Fibroblast of lung (primary cell): ENCODE data around the gene IPO11.

Source experiments
- CTCF ChIP-seq, 2 donors: IDR thresholded peaks in 1 of 2; conservative IDR thresholded peaks in 1 of 2; 1 replicate in 1 of 2; 2 replicates in 1 of 2; pipeline ENCODE4 v1.5.1; 2011 to 2012; ENCODE audit warnings: low read length in 2 of 2, control low read depth in 1 of 2, inconsistent platforms in 1 of 2, low read depth in 1 of 2, mild to moderate bottlenecking in 1 of 2
- EZH2 ChIP-seq: IDR thresholded peaks from 2 replicates; pipeline ENCODE4 v1.5.1; 2012; ENCODE audit warnings: low read length, control low read depth, mild to moderate bottlenecking; ENCODE audit errors: missing control alignments

DNA sequence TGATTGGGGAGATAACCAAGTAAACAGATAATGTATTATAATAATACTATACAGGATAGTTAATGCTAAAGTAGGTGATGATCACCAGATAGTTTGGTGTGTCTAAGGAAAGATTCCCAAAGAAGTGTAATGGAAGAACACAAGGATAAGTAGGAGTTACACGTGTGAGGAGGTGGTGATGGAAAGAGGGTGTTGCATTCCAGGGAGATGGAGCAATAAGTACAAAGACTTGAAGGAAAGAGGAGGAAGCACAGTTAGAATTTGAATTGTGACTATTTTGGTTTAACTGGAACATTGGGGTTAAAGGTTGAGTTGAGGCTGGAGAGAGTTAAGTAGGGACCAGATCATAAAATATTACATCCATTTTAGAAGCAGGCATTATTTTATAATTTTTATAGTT is 76.9 kb downstream of the IPO11 start:
- TF ChIP-seq CTCF (conservative IDR thresholded peaks at IDR 0.05 in 1 of 2, IDR thresholded peaks at IDR 0.05 in 1 of 2; ENCODE audit: low read depth in 1 of 2, low read length in 2 of 2) (no peak), EZH2 (no peak)
